Measurements from ENCODE around the gene HDAC11.
"Not testable (repeated sequence)": the region's sequence is repeated elsewhere in the genome, so short reads cannot be mapped to it uniquely, and the experiment has no call there.

HDAC11 gene

GRCh38 chr3:13508496-13508895 is 28.4 kb downstream of the HDAC11 start:
- DNase-seq = no peak

- DNase-seq = no peak
These were observed 29.1 kb downstream of the HDAC11 start for GRCh38 chr3:13509059-13509815.

GRCh38 chr3:13509816-13510192 is 29.7 kb downstream of the HDAC11 start:
- DNase-seq = no peak

GRCh38 chr3:13512451-13512850 is 32.3 kb downstream of the HDAC11 start:
- no peak for DNase-seq

GRCh38 chr3:13513051-13513912 is 33.2 kb downstream of the HDAC11 start:
- no peak for DNase-seq

GRCh38 chr3:13513913-13514517 is 33.9 kb downstream of the HDAC11 start:
- DNase-seq = no peak

GRCh38 chr3:13514639-13515435 is 34.7 kb downstream of the HDAC11 start:
- no peak for DNase-seq

GRCh38 chr3:13515786-13516759 is 36.0 kb downstream of the HDAC11 start:
- no peak for DNase-seq

- DNase-seq = no peak
These were observed 36.6 kb downstream of the HDAC11 start for GRCh38 chr3:13516760-13517135.

GRCh38 chr3:13517253-13517977 is 37.3 kb downstream of the HDAC11 start:
- DNase-seq = no peak

GRCh38 chr3:13518516-13518953 is 38.4 kb downstream of the HDAC11 start:
- no peak for DNase-seq

GRCh38 chr3:13519006-13519791 is 39.1 kb downstream of the HDAC11 start:
- no peak for DNase-seq

- no peak for DNase-seq
These were observed 40.3 kb downstream of the HDAC11 start for GRCh38 chr3:13520326-13520880.

GRCh38 chr3:13521309-13521708 is 41.2 kb downstream of the HDAC11 start:
- DNase-seq = no peak

GRCh38 chr3:13521749-13522148 is 41.6 kb downstream of the HDAC11 start:
- DNase-seq = not testable (repeated sequence)

GRCh38 chr3:13522236-13522635 is 42.1 kb downstream of the HDAC11 start:
- DNase-seq = no peak

- no peak for DNase-seq
These were observed 45.0 kb downstream of the HDAC11 start for GRCh38 chr3:13524979-13525669.

GRCh38 chr3:13525827-13526625 is 45.9 kb downstream of the HDAC11 start:
- no peak for DNase-seq
